HG03139 (cell line): ENCODE results near the gene GPATCH8.
A peak's percentile ranks its signal among the peaks of the same experiment; 100 is the strongest.
"Not testable (repeated sequence)": the region's sequence is repeated elsewhere in the genome, so short reads cannot be mapped to it uniquely, and the experiment has no call there.

Experiments
- ATAC-seq: cut with Tn5 transposase; IDR thresholded peaks from one replicate; pipeline ENCODE4 v1.9.1; 2021; ENCODE audit not compliant: unreplicated experiment

GPATCH8 gene

DNA sequence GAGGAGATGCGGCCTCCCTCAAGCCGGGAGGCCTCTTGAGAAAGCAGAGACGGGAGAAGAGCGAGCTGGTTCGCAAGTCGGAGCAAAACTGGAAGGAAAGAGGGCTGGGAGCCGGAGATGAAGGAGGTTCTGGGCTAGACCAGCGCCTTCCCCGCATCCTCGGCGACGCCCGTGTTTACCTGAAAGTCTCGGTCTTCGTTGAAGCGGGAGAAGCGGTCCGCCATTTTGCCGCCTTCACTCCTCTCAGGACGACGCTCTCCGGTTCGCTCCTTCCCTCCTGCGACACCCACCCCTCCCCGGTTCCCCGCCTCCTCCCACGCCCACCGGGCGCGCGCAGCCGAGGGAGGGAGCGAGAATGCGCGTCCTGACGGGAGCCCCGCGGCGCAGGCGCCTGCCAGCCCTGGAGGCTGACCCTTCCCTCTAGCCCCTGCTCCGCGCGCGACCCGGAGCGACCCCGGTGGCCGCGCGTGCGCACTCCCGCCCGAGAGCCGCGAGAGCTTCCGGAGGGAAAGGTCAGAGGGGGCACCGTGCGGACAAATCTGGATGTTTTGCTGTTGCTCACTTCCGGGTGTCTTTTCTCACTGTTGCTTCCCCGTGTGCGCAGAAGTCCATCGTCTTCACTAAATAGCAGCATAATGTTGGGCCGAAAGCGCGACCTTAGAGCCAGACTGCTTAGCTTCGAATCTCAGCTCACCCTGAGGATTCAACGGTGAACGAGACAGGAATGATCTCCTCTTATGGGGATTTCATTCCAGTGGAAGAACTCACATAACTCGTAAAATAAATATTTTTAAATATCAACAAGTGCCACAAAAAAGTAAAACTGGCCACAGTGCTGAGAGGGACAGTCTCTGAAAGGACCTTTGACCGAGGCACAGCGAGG, at the start of gene GPATCH8:
Gene GPATCH8 (minus strand): TSS at position 260 of the 883 bp plus-strand sequence. CDS start 36 bp downstream, at position 224.
- peak; percentile 86 for ATAC-seq

DNA sequence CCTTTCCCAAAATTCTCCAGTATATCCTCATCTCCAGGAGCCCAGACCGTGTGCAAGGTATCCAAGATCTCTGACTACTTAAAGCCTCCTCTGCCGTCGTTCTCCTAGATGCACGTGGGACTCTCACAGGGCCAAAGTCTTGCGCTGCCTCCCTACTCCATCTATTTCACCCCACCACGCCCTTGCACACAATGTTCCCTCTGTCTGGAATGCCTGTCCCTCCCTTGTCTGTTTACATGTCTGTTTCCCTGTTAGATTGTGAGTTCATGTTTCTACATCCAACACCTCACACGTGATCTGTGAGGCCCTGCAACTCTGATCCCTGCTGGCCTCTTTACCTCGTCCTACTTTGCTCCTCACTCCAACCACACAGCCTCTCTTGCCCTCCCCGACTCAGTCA, 49.2 kb upstream of the GPATCH8 start:
- ATAC-seq = no peak

DNA sequence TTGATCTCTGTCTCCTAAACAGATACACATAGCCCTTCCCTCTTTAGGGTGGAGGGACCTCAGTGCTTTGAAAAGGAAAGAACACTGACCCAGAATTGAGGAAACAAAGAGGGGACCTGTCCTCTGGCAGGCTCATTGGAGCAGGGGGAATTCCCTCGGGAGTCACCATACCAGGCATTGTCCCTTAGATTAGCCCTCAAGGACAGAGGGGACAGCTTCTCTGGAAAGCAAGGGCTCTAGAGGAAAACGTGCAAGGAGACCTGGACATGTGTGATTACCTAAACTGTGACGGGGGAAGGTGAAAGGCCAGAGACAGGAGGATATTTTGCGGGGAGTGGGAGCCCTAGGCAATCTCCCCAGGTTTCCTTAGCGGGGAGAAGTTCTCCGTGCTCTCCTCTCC, 46.5 kb upstream of the GPATCH8 start:
- ATAC-seq = no peak

DNA sequence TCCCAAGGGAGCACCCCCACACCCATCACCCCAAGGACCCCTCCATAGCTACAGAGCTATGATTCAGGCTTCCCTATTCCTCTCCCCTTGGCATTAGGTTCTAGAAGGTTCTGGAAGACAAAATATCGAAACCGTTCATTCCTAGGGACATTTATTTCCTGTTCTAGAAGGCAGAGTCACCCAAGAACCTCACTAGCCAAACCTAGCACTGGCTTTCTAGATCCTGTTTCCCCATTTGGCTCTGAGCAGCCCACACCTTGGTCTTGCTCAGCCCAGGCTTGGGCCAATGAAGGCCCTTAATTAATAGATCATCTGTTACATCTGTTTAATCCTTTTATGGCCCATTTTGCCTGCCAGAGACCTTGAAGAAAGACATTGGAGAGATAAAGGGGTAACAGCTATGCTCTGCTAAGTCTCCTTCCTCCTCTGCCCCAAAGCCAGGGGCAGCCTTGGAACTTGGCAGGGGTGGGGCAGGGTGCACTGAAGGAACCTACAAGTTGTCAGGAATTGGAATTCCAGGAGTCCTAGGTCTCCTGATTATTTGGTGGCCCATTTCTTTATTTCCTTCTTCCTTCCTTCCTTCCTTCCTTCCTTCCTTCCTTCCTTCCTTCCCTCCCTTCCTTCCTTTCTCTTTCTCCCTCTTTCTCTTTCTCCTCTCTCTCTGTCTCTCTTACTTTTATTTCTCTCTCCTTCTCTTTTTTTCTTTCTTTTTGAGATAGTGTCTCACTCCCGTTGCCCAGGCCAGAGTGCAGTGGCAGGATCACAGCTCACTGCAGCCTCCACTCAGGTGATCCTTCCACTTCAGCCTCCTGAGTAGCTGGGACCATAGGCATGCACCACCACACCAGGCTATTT, 45.4 kb upstream of the GPATCH8 start:
- ATAC-seq = no peak

DNA sequence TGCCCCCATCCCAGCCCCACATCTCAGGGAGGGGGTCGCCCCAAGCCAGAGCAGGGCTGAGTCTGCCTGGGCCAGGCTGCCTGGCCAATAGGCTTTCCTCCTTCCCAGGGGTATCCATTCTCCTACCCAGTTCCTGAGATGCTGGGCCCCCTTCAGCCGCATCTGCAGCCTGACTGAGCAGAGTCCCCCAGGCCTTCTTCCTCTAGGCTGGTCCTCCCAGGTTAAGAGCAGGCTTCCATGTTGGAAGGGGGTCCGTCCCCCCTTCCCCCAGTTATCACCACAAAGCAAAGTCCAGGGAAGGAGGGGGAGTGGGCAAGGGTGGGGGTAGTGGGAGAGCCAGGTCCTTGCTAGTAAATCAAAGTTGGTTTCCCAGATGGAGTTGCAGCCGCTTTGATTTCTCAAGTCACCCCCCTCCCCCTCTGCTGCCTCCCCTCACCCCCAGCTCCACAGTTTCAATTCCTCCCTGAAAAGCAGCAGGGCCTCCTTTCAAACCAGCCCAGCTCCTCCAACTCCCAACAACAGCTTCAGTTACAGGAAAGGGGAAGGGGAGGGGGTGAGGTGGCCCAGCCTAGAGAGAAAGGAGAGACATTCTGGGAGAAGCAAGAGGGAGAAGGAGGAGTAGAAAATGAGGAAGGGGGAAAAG, 44.5 kb upstream of the GPATCH8 start:
- ATAC-seq = no peak

DNA sequence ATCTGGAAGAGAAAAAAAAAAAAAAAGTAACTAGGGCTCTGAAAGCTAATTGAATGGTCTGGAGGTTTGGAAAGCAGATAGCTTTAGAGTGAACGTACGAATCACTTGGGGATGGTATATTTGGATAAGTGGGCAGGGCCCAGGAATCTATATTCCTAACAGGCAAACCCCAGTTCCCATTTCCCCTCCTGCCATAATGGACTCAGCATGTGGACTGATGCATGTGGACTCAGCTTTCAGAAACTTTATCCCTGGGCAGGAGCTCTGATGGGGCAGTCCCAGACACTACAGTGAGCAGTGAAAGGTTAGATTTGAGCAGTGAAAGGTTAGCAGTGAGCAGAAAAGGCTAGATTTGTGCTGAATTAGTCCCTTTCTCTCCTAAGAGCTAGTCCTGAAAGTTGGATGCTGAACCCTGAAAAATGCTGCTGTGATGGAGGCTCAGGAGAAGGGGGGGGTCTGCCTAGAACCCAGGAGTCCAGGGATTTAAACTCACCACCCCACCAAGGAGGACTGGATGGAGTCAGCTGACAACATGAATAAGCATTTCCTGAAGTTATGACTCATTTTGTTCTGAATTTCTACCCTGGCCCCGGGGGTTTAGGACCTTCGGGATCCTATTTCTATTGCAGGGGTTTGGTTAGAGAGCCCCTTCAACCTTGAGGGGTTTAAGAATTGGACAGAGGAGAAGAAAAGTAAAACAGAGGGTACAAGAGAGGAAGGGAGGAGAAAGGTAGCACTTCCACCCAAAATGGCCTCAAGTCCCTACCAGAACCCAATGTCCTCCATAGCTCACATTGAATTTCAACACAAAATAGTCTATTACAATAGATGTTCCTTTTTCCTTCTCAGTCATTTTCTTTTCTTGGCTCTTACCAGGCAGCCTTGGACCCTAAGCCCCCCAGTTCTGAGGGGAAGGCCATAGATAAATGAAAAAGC, 43.7 kb upstream of the GPATCH8 start:
- ATAC-seq = no peak

DNA sequence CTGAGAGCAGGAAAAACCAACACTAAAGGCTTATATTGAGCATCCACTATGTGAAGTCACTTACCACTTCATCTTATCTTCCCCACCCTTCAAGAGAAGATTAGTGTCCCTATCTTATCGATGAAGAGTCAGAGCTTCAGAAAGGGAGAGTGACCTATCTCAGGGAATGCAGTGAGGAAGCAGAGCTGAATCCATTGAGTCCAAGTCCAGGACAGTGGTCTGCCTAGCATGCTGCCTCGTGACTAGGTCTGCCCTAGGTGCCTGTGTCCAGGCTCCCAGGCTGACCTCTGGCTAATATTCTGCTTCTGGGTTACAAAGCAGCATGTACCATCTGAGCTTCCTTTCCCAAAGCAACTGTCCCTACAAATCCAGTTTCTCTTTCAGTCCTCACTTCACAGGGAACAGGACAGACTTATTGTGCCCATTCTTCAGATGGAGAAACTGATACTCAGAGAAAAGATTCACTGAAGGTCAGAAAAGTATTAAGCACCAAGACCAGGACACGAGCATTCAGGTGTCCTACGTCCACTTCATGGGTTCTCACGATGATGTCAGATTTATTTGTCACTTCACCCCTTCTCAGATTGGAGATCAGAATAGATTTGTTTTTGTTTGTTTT, 40.8 kb upstream of the GPATCH8 start:
- no peak for ATAC-seq

DNA sequence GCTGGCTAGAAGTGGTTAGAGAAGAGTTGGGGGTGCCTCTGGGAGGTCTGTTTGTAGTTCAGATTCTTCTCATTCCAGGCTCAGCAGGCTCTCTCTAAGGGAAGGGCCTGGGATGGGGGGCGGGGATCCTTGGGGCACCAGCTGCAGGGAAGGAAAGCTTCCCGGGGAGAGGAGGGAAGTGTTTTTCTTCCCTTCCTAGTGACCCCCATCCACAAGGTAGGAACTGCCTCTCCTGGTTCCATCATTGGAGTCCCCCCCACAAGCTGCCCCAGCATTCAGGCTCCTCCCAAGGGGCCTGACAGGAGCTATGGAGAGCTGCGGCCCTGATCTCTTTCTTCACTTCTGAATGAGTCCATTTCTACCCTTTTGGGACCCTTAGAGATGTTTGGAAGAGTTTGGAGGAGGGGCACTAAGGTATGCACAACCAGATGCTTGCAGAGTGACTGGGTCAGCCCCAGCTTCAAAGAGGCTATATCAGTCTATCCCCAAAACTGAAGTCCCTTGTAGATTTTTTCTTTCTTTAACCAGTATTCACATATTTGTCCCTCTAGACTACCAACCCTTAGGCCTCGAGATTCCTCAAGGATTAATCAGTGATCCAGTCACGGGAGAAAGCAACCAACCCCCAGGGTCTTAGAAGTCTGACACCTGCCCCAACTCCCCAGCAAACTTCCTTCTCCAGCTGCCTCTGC, 40.2 kb upstream of the GPATCH8 start:
- no peak for ATAC-seq

DNA sequence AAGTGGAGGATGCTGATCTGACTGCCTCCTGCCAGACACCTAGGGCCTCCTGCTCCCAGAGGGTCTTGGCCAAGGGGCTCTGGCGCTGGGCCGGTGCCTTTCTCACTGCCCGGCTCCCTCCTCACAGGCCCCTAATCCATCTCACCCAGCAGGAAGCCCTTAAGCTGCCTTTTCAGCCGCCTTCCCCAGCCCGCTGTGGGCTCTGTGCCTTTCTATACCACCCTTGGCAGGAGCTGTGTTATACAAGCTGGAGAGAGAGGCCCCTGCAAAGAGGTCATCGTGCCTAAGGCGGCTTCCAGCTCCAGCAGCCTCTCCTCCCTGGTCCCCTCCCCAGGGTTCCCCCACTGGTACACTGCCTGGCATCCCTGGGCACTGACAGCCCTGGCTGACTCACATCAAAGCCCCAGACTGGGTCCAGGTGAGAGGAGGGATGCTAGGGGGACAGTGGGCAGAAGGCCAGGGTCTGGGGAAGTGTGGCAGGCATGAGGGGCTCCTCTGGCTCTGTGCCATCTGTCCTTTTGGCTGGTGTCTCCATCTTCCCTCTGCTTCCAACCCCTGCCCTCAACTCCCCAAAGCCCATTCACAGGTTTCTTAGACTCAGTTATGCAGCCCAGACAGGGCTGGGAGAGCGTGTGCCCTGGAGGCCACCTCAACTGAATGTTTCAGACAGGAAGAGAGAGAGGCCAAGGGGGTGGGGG, 38.8 kb upstream of the GPATCH8 start:
- ATAC-seq = no peak

DNA sequence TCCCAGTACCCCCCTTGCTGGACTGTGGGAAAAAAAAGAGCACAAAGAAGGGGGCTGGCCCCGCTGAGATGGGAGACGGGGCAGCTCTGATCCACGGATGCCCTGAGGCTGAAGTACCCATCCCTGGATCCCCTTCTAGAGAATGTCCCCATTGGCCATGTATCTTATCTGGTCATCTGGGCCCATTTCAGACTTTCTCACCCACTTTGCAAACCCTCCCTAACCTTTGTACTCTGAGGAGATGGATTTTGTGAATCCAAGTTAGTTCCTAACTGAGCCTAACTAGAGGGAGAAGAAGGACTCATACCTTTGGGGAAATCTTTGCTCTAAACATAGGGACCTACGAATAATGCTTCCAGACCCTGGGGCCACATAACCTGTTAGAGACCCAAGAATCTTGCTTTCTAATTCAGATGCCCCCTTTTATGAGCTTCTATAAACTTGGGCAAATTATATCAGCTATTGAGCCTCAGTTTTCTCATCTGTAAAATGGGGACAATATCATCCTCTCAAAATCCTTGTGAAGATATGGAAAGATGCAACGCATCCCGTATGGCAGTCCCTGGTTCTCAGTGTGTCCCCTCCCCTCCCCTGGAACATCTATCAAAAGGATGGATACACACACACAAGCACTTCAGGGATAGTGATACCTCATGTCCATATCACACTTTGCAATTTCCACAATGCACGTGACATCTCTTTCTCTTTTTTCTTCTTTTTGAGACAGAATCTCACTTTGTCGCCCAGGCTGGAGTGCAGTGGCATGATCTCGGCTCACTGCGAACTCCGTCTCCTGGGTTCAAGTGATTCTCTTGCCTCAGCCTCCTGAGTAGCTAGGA, 37.3 kb upstream of the GPATCH8 start:
- ATAC-seq = no peak

DNA sequence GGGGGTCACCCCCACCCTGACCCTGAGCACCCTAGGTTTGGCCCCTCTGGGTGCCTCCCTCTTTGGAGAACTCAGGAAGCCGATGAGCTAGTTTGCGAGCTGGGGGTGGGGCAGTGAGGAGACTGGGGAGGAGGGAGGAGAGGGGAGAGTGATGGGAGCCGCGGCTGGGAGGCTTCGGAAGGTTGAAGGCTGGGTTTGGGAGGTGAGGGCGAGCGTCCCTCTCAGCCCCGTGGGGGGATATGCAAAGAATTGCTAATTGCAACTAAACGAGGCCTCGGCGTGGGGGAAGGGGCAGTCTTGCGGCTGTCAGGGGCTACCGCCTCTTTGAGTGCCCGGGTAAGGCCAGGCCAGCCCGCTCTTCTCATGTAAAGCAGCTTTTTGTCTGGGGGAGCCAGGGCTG, 36.5 kb upstream of the GPATCH8 start:
- no peak for ATAC-seq

DNA sequence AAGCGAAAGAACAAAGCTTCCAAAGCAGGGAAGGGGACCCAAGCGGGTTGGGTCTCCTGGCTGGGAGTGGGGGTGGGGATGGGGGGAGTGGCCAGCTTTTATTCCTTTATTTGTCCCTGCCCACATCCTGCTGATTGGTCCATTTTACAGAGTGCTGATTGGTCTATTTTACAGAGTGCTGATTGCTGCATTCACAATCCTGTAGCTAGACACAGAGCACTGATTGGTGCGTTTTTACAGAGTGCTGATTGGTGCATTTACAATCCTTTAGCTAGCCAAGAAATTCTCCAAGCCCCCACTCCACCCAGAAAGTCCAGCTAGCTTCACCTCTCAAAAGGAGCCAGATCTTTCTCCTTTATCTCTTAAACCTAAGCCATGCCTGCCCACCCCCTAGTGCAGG, 34.7 kb upstream of the GPATCH8 start:
- ATAC-seq = not testable (repeated sequence)

DNA sequence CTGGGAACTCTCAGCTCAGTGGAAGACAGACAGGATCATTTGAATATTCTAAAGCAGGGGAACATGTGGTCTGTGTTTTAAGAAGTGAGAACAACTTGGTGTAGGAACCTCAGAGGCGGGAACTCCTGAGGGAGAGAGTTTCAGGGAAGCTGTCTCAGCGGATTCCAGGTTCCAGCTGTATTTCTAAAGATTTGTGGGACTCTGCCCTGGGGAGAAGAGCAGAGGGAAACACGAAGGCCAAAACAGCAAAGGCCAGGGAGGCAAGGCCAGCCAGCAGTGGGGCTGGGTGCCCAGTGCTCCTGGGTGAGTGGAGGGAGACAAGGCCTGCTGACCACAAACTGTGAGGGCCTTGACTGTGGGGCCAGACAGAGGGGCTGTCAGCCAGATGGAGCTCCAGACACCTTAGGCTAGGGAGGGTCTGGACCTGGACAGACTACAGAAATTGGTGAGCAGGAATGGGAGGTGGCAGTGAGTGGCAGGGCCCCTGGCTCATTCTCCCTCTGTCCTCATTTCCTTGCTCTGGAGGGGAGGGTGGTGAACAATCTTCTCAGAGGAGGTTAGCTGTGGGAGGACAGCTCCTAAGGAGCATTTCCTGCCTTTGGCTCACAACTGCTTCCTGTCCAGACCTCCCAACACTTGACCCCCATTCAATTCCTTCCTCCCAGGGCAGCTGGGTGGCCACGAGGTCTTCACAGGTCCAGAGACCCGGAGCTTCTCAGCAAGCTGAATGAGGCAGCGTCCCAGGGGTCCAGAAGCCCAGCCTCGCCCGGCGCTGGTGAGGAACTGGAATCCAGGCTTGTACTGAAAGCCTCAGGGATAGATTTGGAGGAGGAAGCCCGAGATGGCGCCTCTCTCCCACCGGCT, 33.1 kb upstream of the GPATCH8 start:
- no peak for ATAC-seq

DNA sequence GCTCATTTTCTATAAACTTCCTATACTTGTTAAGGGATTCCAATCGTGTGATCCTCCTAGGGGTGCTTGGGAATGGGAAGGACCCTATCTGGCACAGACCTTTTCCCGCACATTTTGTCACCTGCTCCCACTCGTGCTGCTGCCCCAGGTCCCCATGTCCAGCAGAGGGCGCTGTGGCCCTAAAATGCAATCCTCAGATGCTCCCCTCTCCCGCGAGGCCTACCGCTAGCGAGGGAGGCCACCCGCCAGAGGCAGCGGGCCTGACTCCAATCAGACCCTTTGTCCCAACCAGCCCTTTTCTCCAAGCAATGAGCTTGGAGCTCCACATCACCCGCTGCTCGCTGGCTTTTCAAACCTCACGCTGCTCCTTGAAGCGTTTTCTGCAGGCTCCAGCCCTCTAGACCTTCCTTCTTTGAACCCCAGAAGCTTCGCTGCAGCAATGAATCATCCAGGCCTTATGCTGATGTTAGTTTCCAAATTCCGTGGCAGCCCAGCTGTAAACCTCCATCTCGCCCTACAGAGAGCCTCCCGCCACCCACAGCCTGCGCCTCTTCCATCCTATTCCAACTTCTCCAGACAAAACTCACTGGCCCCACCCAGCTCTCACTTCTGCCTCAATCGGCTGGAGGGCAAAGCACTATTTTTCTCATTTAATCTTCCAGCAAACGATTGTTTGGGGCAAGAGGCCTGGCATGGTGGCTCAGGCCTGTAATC, 30.5 kb upstream of the GPATCH8 start:
- no peak for ATAC-seq

DNA sequence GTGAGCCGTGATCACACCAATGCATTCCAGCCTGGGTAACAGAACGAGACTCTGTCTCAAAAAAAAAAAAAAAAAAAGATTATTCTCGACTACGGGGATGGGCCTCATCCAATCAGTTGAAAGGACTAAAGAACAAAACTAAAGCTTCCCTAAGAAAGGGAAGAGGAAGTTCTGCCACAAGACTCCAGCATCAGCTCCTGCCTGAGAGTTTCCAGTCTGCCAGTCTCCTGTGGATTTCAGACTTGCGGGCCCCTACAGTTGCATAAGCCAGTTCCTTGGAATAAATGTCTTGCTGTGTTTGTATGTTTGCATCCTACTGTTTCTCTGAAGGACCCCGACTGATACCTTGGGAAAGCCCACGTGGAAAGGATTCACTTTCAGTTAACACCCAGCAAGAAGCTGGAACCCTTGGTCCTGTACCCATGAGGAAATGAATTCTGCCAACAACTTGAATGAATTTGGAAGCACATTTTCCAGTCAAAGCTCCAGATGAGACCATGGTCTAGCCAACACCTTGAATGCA, 27.8 kb upstream of the GPATCH8 start:
- ATAC-seq = no peak

DNA sequence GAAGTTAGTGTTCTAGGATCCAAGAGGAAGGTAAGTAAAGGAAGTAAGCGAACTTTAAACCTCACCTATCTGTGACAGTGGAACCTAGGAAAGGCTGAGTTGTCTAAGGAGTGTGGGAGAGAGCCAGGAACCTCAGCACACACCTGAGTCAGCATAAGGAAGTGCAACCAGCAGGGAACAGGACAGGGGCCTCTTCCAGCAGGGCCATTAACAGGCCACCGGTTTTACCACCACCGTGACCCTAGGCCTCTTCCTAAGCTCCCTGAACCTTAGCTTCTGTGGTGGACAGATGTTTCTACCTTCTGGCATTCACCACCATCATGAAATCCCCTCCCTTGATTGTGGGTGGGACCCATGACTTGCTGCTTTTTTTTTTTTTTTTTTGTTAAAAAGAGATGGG, 26.7 kb upstream of the GPATCH8 start:
- no peak for ATAC-seq
